Ovary (tissue), 9 donors: ENCODE results near the gene PRKCE. TPM values are rescaled to one million over a fixed set of nuclear protein-coding genes. Genes with fewer than 3 reads are reported as not detected.
A peak's percentile ranks its signal among the peaks of the same experiment; 100 is the strongest.

Experiments
- DNase-seq, 5 donors: peaks; one replicate each; pipeline ENCODE4 v3.0.0-alpha.2; 2019 to 2020
- H3K27ac ChIP-seq, 2 donors: fragments of 200-600 bp; one replicate each; pipeline versions ENCODE4 v1.5.1 to v1.8.0; 2019 to 2022
- H3K27me3 ChIP-seq: fragments of 200-600 bp; one replicate; pipeline ENCODE4 v1.8.0; 2022
- H3K36me3 ChIP-seq: fragments of 200-600 bp; sonication (generic); one replicate; pipeline ENCODE4 v1.5.1; 2019
- H3K4me1 ChIP-seq: one replicate; pipeline ENCODE4 v1.8.1; 2013; ENCODE audit warnings: mild to moderate bottlenecking, moderate library complexity; ENCODE audit not compliant: insufficient read depth
- H3K4me3 ChIP-seq: fragments of 200-600 bp; sonication (generic); one replicate; pipeline ENCODE4 v1.5.1; 2017
- H3K9me3 ChIP-seq, 2 donors: fragments of 200-600 bp in 1 of 2; sonication (generic) in 1 of 2; one replicate each; pipeline versions ENCODE4 v1.5.1 to v1.8.1; 2013 to 2019; ENCODE audit warnings: mild to moderate bottlenecking in 1 of 2, moderate library complexity in 1 of 2
- CTCF ChIP-seq, 3 donors: fragments of 450-650 bp in 2 of 3; fragments of 200-600 bp in 1 of 3; IDR thresholded peaks; one replicate each; pipeline versions ENCODE4 v1.5.1 to v1.8.0; 2016 to 2022; ENCODE audit warnings: antibody characterized with exemption in 3 of 3, mild to moderate bottlenecking in 1 of 3
- EP300 ChIP-seq: sonication (generic); formaldehyde crosslinking; IDR thresholded peaks from one replicate; pipeline ENCODE4 v1.6.1; 2017; ENCODE audit warnings: antibody characterized with exemption
- POLR2A ChIP-seq: fragments of 450-650 bp; IDR thresholded peaks from one replicate; pipeline ENCODE4 v1.6.1; 2017; ENCODE audit warnings: antibody characterized with exemption, mild to moderate bottlenecking, moderate library complexity
- WGBS, 3 donors: extraction: QIAGEN DNeasy Blood & Tissue Kit in 1 of 3; methylation state at CpG; one replicate each; pipeline versions ENCODE4 v1.1.5 to v1.1.7; 2013 to 2017; 5-methylcytosine and 5-hydroxymethylcytosine counted together
- intact Hi-C, 4 donors: fragments of 100-400 bp; cut with DNase I; formaldehyde crosslinking; loops; one replicate each; pipeline versions ENCODE4 v1.11.0 to v1.15.1; 2022 to 2023
- polyA plus RNA-seq, 2 donors: library from polyadenylated mRNA; stranded (reverse); fragments of 200-250 nt in 1 of 2; fragments of 350-450 nt in 1 of 2; fragmentation: Illumina TruSeq in 1 of 2; extraction: RNeasy Lipid Tissue Mini Kit (QIAGEN cat#74804) in 1 of 2; gene quantifications; one replicate each; pipeline ENCODE4 v1.2.3, GENCODE V29; 2013 to 2014
- total RNA-seq, 7 donors: library from RNA; depleted of rRNA in 2 of 7; stranded (reverse); fragments of >200 nt in 2 of 7; fragmentation: NEBNext Ultra II Directional in 3 of 7; extraction: Animal tissue kit (Norgen Biotek cat#: 25700) in 3 of 7; gene quantifications; one replicate each; pipeline versions ENCODE4 v1.1.0 to v1.2.4, GENCODE V29; 2016 to 2023
- donor health status: DM: no; HTN: no; CAD: no; lungs with moderate emphysema.
- donor health status: DM: no; HTN: no; CAD: no.
- donor health status: Bipolar disorder and iron deficiency.
- donor health status: DM: yes; HTN: yes; CAD: no.
- donor health status: DM: no; HTN: no; CAD: no.
- donor health status: DM: yes; HTN: yes; CAD: no.

The PRKCE gene
- total and polyA plus RNA-seq, 9 donors = 3.1 to 22.8 (median 12.8) TPM

DNA sequence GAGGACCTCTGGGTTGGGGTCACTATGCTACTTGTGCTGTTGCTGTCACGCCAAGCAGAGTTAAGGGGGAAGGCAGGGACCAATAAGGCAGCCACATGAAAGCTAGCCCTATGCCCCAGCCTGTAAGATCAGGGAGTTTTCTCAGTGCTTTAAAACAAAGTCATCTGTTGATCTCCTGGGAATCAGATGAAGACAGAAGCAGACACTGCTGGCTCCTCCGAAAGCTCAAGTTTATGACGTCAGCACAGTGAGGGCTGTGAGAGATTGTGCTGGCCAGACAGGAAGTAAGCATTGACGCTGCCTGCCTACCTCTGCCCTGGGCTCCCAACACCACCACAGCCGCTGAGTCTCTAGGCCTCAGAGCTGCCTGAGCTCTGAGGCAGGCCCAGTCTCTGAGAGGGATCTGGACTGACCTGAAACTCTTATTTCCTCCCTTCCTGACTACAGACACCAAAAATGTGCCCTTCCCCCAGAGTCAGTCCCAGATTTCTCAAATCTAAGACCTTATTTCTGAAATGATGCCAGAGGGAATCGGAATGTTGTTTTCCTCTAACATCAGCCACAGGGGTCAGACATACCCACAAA, 527.7 kb downstream of the PRKCE start:
- TF ChIP-seq CTCF (IDR thresholded peaks at IDR 0.05) = no peak
- TF ChIP-seq EP300 = no peak
- no peak for TF ChIP-seq POLR2A
- no peak overlapping the region for H3K4me3 ChIP-seq
- 15 to 17% (median 15%) methylated on average over 6 of the region's 6 CpGs for WGBS, 3 donors
- H3K27me3 ChIP-seq = no peaks in the 10 kb centered on the region
- peak; percentile 73 to 80 (median 79) for DNase-seq
- H3K9me3 ChIP-seq = no peaks in the 10 kb centered on the region
- H3K4me1 ChIP-seq = peaks cover 7% of the 10 kb centered on the region
- intact Hi-C loops = no loop called here
- no peaks in the 10 kb centered on the region for H3K36me3 ChIP-seq
- peak overlapping the region; percentile 67 to 87 for H3K27ac ChIP-seq

DNA sequence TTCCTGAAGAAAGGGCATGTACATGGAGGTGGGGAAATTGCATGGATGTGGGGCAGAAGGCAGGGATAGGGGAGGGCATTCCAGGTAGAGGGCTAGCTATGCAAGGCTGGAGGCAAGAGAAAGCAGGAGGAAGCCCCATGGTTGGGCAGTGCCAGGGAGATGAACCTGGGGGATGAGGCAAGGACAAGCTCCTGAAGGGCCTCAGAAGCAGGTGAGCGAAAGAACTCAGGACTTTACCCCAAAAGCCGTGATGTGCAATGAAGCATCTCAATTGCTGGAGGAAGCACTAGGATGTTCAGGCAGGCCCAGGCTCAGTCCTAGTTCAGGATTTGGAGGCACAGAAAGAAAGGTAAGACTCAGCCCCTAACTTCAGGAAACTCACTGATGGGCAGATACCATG, 528.7 kb downstream of the PRKCE start:
- Histone ChIP-seq H3K27me3 (no peaks in the 10 kb centered on the region), H3K9me3 (no peaks in the 10 kb centered on the region), H3K4me3 (no peak overlapping the region), H3K4me1 (peaks cover 7% of the 10 kb centered on the region), H3K36me3 (no peaks in the 10 kb centered on the region), H3K27ac (no peak overlapping the region)
- WGBS, 3 donors = 97 to 100% (median 100%) methylated on average over 2 of the region's 2 CpGs
- intact Hi-C loops = no loop called here
- TF ChIP-seq POLR2A (no peak), CTCF (IDR thresholded peaks at IDR 0.05) (no peak), EP300 (no peak)
- no peak for DNase-seq

GRCh38 chr2:46181306-46181705, 529.8 kb downstream of the PRKCE start:
- intact Hi-C loops = no loop called here
- H3K4me1 ChIP-seq = peaks cover 7% of the 10 kb centered on the region
- 84 to 93% (median 89%) methylated on average over 2 of the region's 2 CpGs for WGBS, 3 donors
- no peaks in the 10 kb centered on the region for H3K36me3 ChIP-seq
- H3K27me3 ChIP-seq = no peaks in the 10 kb centered on the region
- no peaks in the 10 kb centered on the region for H3K9me3 ChIP-seq
- TF ChIP-seq POLR2A = no peak
- TF ChIP-seq CTCF (IDR thresholded peaks at IDR 0.05) = no peak
- no peak for TF ChIP-seq EP300
- no peak overlapping the region for H3K4me3 ChIP-seq
- no peak overlapping the region for H3K27ac ChIP-seq
- DNase-seq = no peak

DNA sequence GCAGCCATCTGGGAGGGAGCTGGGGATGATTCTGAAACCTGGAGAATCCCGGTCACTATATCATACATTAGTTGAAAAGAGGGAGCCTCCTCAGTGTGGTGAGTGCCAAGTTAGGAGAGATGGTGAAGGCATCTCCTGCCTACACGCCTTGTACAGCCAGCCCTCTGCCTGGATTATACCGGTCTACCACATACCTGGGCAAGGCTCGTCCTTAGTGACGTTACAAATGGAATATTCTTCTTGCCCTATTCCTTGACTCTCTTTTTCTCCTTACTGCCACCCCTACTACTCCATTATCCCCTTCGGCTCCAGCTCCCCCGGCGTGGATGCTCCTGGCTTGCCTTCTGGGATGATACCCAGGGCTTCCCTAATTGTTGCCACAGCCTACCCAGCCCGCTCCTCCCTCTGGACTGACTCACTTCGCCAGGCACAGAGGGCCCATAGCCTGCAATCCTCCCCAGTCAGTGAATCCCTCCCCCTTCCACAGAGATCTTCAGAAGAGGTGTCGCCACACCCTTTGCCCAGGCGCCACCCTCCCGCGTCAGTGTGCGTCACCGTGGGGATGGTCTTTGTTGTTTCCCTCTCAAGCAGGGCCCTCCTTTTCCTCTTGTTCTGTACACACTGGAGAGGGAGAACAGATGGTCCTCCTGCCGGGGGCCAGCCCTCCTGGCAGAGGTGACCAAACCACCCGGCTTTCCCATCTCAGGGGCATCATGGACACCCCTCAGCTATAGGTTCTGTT, 530.5 kb downstream of the PRKCE start:
- H3K9me3 ChIP-seq = no peaks in the 10 kb centered on the region
- H3K27me3 ChIP-seq = no peaks in the 10 kb centered on the region
- peaks cover 7% of the 10 kb centered on the region for H3K4me1 ChIP-seq
- intact Hi-C loops = no loop called here
- no peak overlapping the region for H3K4me3 ChIP-seq
- WGBS, 3 donors = 84 to 91% (median 88%) methylated on average over 18 of the region's 18 CpGs
- no peak for DNase-seq
- no peak overlapping the region for H3K27ac ChIP-seq
- TF ChIP-seq CTCF (IDR thresholded peaks at IDR 0.05) (no peak), EP300 (no peak), POLR2A (no peak)
- H3K36me3 ChIP-seq = no peaks in the 10 kb centered on the region
